Gastroesophageal sphincter (tissue), 2 donors: Measurements from ENCODE around the gene RARRES2.
"Not testable (repeated sequence)": the region's sequence is repeated elsewhere in the genome, so short reads cannot be mapped to it uniquely, and the experiment has no call there.

ENCODE experiments used
- EP300 ChIP-seq: sonication (generic); formaldehyde crosslinking; IDR thresholded peaks from one replicate; pipeline ENCODE4 v1.6.1; 2017; ENCODE audit warnings: antibody characterized with exemption, mild to moderate bottlenecking
- POLR2AphosphoS5 ChIP-seq: sonication (generic); formaldehyde crosslinking; IDR thresholded peaks from one replicate; pipeline ENCODE4 v1.6.1; 2017; ENCODE audit warnings: antibody characterized with exemption

DNA sequence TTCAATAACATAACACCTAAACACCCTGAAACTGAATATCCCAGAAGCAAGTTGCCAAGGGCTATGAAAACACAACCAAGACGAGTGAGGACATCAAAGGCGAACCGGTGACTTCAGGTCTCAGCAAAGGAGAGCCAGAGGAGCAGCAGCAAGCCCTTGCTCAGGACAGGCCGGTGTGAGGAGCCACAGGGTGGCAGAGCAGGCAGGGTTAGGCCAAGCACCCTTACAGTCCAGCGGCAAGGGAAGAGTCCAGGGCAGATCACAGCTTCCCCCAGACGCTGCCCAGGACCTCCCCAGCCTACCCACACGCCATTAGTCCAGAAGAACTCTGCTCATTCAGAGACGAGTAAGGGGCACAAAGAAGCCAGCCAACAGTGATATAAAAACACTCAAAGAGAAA is 45.8 kb downstream of the RARRES2 start:
- not testable (repeated sequence) for TF ChIP-seq POLR2AphosphoS5, EP300
